Suprapubic skin (tissue), 4 donors: Measurements from ENCODE around the gene NTRK1.

Experiments
- CTCF ChIP-seq, 2 donors: fragments of 200-600 bp in 1 of 2; fragments of 450-650 bp in 1 of 2; sonication (generic) in 1 of 2; IDR thresholded peaks; one replicate each; pipeline ENCODE4 v1.5.1; 2016 to 2019; ENCODE audit warnings: antibody characterized with exemption in 2 of 2, mild to moderate bottlenecking in 1 of 2, moderate library complexity in 1 of 2
- POLR2A ChIP-seq, 2 donors: fragments of 450-650 bp; IDR thresholded peaks; one replicate each; pipeline ENCODE4 v1.6.1; 2017; ENCODE audit warnings: antibody characterized with exemption in 2 of 2, mild to moderate bottlenecking in 2 of 2, moderate library complexity in 2 of 2
- POLR2AphosphoS5 ChIP-seq, 3 donors: sonication (generic); formaldehyde crosslinking; IDR thresholded peaks; one replicate each; pipeline ENCODE4 v1.6.1; 2017; ENCODE audit warnings: antibody characterized with exemption in 3 of 3

GRCh38 chr1:156846643-156847042, 14.0 kb upstream of the NTRK1 start:
- TF ChIP-seq POLR2A (IDR thresholded peaks at IDR 0.05), result no peak
- TF ChIP-seq CTCF (IDR thresholded peaks at IDR 0.05), result no peak
- no peak for TF ChIP-seq POLR2AphosphoS5 (IDR thresholded peaks at IDR 0.05)
